DOHH2 (cell line): Measurements from ENCODE around the gene CLMN.

Source experiments
- H3F3A ChIP-seq: fragments of 200-600 bp; sonication (generic), shearing (Covaris generic); 2 replicates; pipeline ENCODE4 v1.6.0; 2016; ENCODE audit warnings: antibody characterized with exemption, mild to moderate bottlenecking; ENCODE audit not compliant: control insufficient read depth, insufficient read depth
- H3K27ac ChIP-seq: fragments of 200-600 bp; sonication (generic); 2 replicates; pipeline ENCODE4 v1.5.1; 2014; ENCODE audit warnings: low read depth, mild to moderate bottlenecking, low read length, moderate library complexity
- H3K27me3 ChIP-seq: fragments of 200-600 bp; sonication (generic); 2 replicates; pipeline ENCODE4 v1.6.1; 2014; ENCODE audit warnings: mild to moderate bottlenecking, low read length, mixed read lengths; ENCODE audit not compliant: control insufficient read depth
- H3K36me3 ChIP-seq: fragments of 200-600 bp; sonication (generic); 2 replicates; pipeline ENCODE4 v1.6.1; 2014; ENCODE audit warnings: mild to moderate bottlenecking, low read length, moderate library complexity, mixed read lengths; ENCODE audit not compliant: control insufficient read depth
- H3K4me1 ChIP-seq: fragments of 200-600 bp; sonication (generic); 2 replicates; pipeline ENCODE4 v1.6.1; 2014; ENCODE audit warnings: mild to moderate bottlenecking, low read length, mixed read lengths; ENCODE audit not compliant: control insufficient read depth
- H3K4me2 ChIP-seq: fragments of 200-600 bp; sonication (generic); 2 replicates; pipeline ENCODE4 v1.6.0; 2014; ENCODE audit warnings: mild to moderate bottlenecking, low read length, moderate library complexity
- H3K4me3 ChIP-seq: fragments of 200-600 bp; sonication (generic); 2 replicates; pipeline ENCODE4 v1.5.1; 2014; ENCODE audit warnings: mild to moderate bottlenecking, low read length, mixed read lengths
- H3K79me2 ChIP-seq: fragments of 200-600 bp; sonication (generic); 2 replicates; pipeline ENCODE4 v1.6.1; 2014; ENCODE audit warnings: mild to moderate bottlenecking, low read length, mixed read lengths; ENCODE audit not compliant: control insufficient read depth
- H3K9me2 ChIP-seq: fragments of 200-600 bp; sonication (generic); replicated peaks from 2 replicates; pipeline ENCODE4 v1.6.1; 2014; ENCODE audit warnings: mild to moderate bottlenecking, low read length, mixed read lengths; ENCODE audit not compliant: control insufficient read depth
- H3K9me3 ChIP-seq: fragments of 200-600 bp; sonication (generic); 2 replicates; pipeline ENCODE4 v1.6.1; 2014; ENCODE audit warnings: antibody characterized with exemption, low read length, mixed read lengths; ENCODE audit not compliant: control insufficient read depth, insufficient read depth
- H4K20me1 ChIP-seq: fragments of 200-600 bp; sonication (generic); 2 replicates; pipeline ENCODE4 v1.6.0; 2014; ENCODE audit warnings: low read depth, mild to moderate bottlenecking, antibody characterized with exemption, low read length, moderate library complexity; ENCODE audit not compliant: control insufficient read depth, insufficient read depth
- EZH2phosphoT487 ChIP-seq: fragments of 200-600 bp; sonication (generic); IDR thresholded peaks from 2 replicates; pipeline ENCODE4 v1.6.1; 2017; ENCODE audit warnings: borderline replicate concordance, mild to moderate bottlenecking, antibody characterized with exemption, low read length, moderate library complexity, mixed read lengths
- TF ChIP-seq, protein P1 (sequence below): fragments of 200-600 bp; sonication (generic); IDR thresholded peaks from one replicate; pipeline ENCODE4 v1.5.1; 2014; ENCODE audit warnings: antibody characterized with exemption, mild to moderate bottlenecking, low read depth, low read length; ENCODE audit not compliant: poor library complexity, severe bottlenecking

The CLMN gene

DNA sequence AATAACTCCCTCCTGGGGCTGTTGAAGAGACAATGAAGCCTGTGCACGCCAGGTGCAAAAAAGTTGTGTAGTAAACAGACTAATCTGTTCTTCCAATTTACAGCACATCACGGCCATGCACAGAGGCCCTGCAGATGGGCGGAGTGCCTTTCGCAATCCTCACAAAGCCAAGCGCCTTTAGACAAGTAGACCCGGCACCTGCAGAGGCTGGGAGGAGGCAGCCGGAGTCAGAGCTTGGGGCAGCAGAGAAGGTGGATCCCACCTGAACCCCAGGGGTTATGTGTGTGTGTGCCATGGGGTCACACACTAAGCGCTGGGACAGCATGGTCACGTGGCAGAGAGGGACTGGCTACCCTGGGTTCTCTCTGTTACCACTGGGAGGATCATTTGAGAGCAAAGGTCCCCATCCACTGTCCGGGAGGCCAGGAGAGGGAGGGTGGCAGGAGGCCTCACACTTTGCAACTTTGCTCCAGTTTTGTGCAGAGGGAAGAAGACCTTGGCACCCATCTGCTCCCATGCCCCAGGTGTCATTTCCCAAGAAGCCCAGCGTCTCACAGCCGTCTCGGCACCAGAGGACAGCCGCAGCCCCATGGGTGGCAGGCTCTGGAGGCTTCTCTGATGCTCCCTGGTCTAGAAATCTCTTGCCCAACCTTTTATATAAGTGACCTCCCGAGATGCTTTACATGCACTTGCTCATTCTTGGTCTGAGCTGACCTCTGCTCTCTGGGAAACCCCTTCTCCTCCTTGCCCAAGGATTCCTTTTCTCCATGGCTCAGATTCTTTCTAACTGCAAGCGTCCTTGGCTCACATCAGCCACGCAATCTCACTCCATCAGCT, 82.4 kb downstream of the CLMN start:
- Histone ChIP-seq H3K4me1 (no peaks in the 10 kb centered on the region), H3K9me2 (no peaks in the 10 kb centered on the region), H3K27me3 (peaks cover 5% of the 10 kb centered on the region; the same call in 1 of the 2 replicates), H4K20me1 (no peaks in the 10 kb centered on the region; the same call in 1 of the 2 replicates), H3K79me2 (no peaks in the 10 kb centered on the region), H3K4me3 (no peak overlapping the region), H3K9me3 (no peaks in the 10 kb centered on the region), H3F3A (no peaks in the 10 kb centered on the region), H3K36me3 (no peaks in the 10 kb centered on the region), H3K27ac (no peak overlapping the region), H3K4me2 (no peak overlapping the region)
- TF ChIP-seq, protein P1, sequence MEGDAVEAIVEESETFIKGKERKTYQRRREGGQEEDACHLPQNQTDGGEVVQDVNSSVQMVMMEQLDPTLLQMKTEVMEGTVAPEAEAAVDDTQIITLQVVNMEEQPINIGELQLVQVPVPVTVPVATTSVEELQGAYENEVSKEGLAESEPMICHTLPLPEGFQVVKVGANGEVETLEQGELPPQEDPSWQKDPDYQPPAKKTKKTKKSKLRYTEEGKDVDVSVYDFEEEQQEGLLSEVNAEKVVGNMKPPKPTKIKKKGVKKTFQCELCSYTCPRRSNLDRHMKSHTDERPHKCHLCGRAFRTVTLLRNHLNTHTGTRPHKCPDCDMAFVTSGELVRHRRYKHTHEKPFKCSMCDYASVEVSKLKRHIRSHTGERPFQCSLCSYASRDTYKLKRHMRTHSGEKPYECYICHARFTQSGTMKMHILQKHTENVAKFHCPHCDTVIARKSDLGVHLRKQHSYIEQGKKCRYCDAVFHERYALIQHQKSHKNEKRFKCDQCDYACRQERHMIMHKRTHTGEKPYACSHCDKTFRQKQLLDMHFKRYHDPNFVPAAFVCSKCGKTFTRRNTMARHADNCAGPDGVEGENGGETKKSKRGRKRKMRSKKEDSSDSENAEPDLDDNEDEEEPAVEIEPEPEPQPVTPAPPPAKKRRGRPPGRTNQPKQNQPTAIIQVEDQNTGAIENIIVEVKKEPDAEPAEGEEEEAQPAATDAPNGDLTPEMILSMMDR: no peak

DNA sequence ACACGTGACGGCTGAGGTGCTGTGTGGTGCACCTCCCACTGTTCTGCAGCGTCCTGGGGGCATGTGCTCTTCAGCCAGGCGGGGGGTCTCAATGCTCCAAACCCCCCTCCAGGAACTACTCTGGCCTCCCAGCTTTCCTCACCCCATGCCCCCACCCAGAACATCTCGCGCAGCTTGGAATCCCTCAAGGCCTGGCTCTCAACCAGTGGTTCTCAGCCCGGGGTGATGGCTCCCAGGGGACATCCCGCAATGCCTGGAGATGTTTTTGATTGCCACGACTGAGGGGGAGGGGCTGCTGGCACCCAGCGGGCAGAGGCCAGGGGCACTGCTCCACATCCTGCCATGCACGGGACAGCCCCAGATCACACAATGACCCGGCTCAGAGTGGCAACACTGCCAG, 83.5 kb downstream of the CLMN start:
- Histone ChIP-seq H3K4me2 (no peak overlapping the region), H3K9me3 (no peaks in the 10 kb centered on the region), H3K9me2 (no peaks in the 10 kb centered on the region), H3K4me1 (no peaks in the 10 kb centered on the region), H3K36me3 (no peaks in the 10 kb centered on the region), H3K79me2 (no peaks in the 10 kb centered on the region), H4K20me1 (no peaks in the 10 kb centered on the region; the same call in 1 of the 2 replicates), H3F3A (no peaks in the 10 kb centered on the region), H3K4me3 (no peak overlapping the region), H3K27me3 (peaks cover 5% of the 10 kb centered on the region; the same call in 1 of the 2 replicates), H3K27ac (no peak overlapping the region)
- TF ChIP-seq, protein P1: no peak
- TF ChIP-seq EZH2phosphoT487: no peak

DNA sequence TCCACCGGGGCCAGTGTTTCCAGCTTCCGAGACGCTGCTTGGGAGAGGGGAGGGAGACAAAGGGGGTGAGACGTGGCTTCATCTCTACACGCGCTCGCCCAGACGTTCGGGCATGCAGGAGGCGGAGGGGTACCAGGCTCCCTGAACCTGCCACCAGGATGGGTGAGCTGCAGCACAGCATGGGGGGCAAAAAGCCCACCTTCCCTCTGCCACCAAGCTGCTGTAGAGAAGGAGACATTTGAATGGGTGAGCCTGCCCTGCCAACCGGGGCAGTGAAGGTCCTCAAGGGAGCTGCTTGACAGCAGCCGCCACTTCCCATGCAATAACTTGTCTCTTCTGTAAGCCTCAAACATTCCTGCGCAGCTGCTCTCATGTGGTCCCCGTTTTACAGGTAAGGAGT, 83.9 kb downstream of the CLMN start:
- Histone ChIP-seq H3F3A (no peaks in the 10 kb centered on the region), H3K4me1 (no peaks in the 10 kb centered on the region), H3K9me2 (no peaks in the 10 kb centered on the region), H3K36me3 (no peaks in the 10 kb centered on the region), H3K9me3 (no peaks in the 10 kb centered on the region), H3K79me2 (no peaks in the 10 kb centered on the region), H3K4me3 (no peak overlapping the region), H3K4me2 (no peak overlapping the region), H3K27me3 (peaks cover 5% of the 10 kb centered on the region; the same call in 1 of the 2 replicates), H3K27ac (no peak overlapping the region), H4K20me1 (no peaks in the 10 kb centered on the region; the same call in 1 of the 2 replicates)
- TF ChIP-seq EZH2phosphoT487: no peak
- TF ChIP-seq, protein P1: no peak
